Endothelial cell (in vitro differentiated cells): Measurements from ENCODE around the gene DEXI. TPM values are rescaled to one million over a fixed set of nuclear protein-coding genes. Genes with fewer than 3 reads are reported as not detected.
"Not testable (repeated sequence)": the region's sequence is repeated elsewhere in the genome, so short reads cannot be mapped to it uniquely, and the experiment has no call there.

ENCODE experiments used
- DNase-seq: peaks from one replicate; pipeline ENCODE4 v3.0.0; 2021; ENCODE audit warnings: low spot score
- H3K27ac Mint-ChIP-seq: one replicate; pipeline ENCODE4 v1.8.0; 2021; ENCODE audit warnings: mixed read lengths, inconsistent platforms; ENCODE audit not compliant: unreplicated experiment
- H3K27me3 Mint-ChIP-seq: one replicate; pipeline ENCODE4 v1.8.0; 2021; ENCODE audit warnings: mild to moderate bottlenecking, moderate library complexity, mixed read lengths, inconsistent platforms; ENCODE audit not compliant: unreplicated experiment
- H3K36me3 Mint-ChIP-seq: one replicate; pipeline ENCODE4 v1.8.0; 2021; ENCODE audit warnings: mild to moderate bottlenecking, low read depth, mixed read lengths, inconsistent platforms; ENCODE audit not compliant: unreplicated experiment
- H3K4me1 Mint-ChIP-seq: one replicate; pipeline ENCODE4 v1.8.0; 2021; ENCODE audit warnings: mild to moderate bottlenecking, mixed read lengths, inconsistent platforms; ENCODE audit not compliant: unreplicated experiment
- H3K4me3 Mint-ChIP-seq: one replicate; pipeline ENCODE4 v1.8.0; 2021; ENCODE audit warnings: mild to moderate bottlenecking, mixed read lengths, inconsistent platforms; ENCODE audit not compliant: unreplicated experiment
- H3K9me3 Mint-ChIP-seq: one replicate; pipeline ENCODE4 v1.8.0; 2021; ENCODE audit warnings: mixed read lengths, inconsistent platforms; ENCODE audit not compliant: unreplicated experiment
- CTCF ChIP-seq: fragments of 200-600 bp; sonication (generic); IDR thresholded peaks from one replicate; pipeline ENCODE4 v1.5.0; 2021; ENCODE audit warnings: antibody characterized with exemption; ENCODE audit not compliant: unreplicated experiment
- total RNA-seq: library from RNA; stranded (reverse); fragmentation: NEBNext Ultra II Directional; extraction: Animal tissue kit (Norgen Biotek cat#: 25700); gene quantifications from one replicate; pipeline ENCODE4 v1.2.1, GENCODE V29; 2021; ENCODE audit not compliant: unreplicated experiment

The DEXI gene
- total RNA-seq, 1 donor from 2014 or later: 37.9 TPM

- Mint-ChIP-seq H3K27me3 (no peaks in the 10 kb centered on the region), H3K4me1 (peaks cover 20% of the 10 kb centered on the region), H3K36me3 (peaks cover 35% of the 10 kb centered on the region), H3K4me3 (no peak overlapping the region), H3K27ac (no peak overlapping the region), H3K9me3 (no peaks in the 10 kb centered on the region)
- TF ChIP-seq CTCF: no peak
- no peak for DNase-seq
Observed at GRCh38 chr16:10968498-10968897, 26.2 kb upstream of the DEXI start.

GRCh38 chr16:10967986-10968385 is 25.7 kb upstream of the DEXI start:
- peaks cover 20% of the 10 kb centered on the region for H3K4me1 Mint-ChIP-seq
- no peak for DNase-seq
- peaks cover 37% of the 10 kb centered on the region for H3K36me3 Mint-ChIP-seq
- TF ChIP-seq CTCF: no peak
- no peak overlapping the region for H3K27ac Mint-ChIP-seq
- H3K4me3 Mint-ChIP-seq: no peak overlapping the region
- no peaks in the 10 kb centered on the region for H3K27me3 Mint-ChIP-seq
- no peaks in the 10 kb centered on the region for H3K9me3 Mint-ChIP-seq

DNA sequence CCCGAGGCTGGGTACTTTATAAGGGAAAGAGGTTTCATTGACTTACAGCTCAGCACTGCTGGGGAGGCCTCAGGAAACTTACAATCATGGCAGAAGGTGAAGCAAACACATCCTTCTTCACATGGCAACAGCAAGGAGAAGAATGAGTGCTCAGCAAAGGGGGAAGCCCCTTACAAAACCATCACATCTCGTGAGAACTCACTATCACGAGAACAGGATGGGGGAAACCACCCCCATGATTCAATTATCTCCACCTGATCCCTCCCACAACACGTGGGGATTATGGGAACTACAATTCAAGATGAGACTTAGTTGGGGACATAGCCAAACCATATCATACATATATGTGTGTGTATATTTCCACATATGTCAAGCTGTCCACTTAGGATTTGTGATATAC is 24.3 kb upstream of the DEXI start:
- H3K27ac Mint-ChIP-seq: peak overlapping the region; percentile 16
- H3K36me3 Mint-ChIP-seq: peaks cover 37% of the 10 kb centered on the region
- H3K4me3 Mint-ChIP-seq, DNase-seq, H3K27me3 Mint-ChIP-seq, H3K9me3 Mint-ChIP-seq: not testable (repeated sequence)
- H3K4me1 Mint-ChIP-seq: peaks cover 20% of the 10 kb centered on the region

GRCh38 chr16:10966129-10966528 is 23.9 kb upstream of the DEXI start:
- DNase-seq: no peak
- Mint-ChIP-seq H3K4me1 (peaks cover 22% of the 10 kb centered on the region), H3K4me3 (no peak overlapping the region), H3K9me3 (no peaks in the 10 kb centered on the region), H3K27ac (peak overlapping the region; percentile 25), H3K27me3 (peaks cover 2% of the 10 kb centered on the region), H3K36me3 (peaks cover 37% of the 10 kb centered on the region)
- no peak for TF ChIP-seq CTCF

GRCh38 chr16:10965440-10966061 is 23.3 kb upstream of the DEXI start:
- TF ChIP-seq CTCF: no peak
- no peaks in the 10 kb centered on the region for H3K9me3 Mint-ChIP-seq
- H3K4me1 Mint-ChIP-seq: peaks cover 27% of the 10 kb centered on the region
- H3K4me3 Mint-ChIP-seq: no peak overlapping the region
- H3K36me3 Mint-ChIP-seq: peaks cover 34% of the 10 kb centered on the region
- no peak for DNase-seq
- peak overlapping the region; percentile 25 for H3K27ac Mint-ChIP-seq
- peaks cover 3% of the 10 kb centered on the region for H3K27me3 Mint-ChIP-seq
